Measurements from ENCODE around the gene ANO2.

DNA sequence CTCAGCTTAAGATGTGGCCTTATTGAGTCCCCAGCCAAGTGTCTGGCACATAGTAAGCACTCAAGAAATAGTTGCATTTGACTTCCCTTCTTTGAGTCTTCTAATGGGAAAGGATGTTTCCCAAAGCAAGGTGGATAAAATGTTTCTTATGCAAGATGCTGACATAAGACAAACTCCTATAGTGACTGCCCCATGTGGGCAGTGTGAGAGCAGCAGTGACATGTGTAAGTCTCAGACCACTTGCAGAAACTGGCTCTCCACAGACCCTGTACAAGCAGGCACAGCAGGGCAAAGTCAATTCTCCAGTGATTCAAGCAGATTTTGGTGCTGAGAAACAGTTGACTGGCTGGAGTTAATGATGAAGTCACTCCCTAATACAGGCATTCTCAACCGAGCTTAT is 255.3 kb downstream of the ANO2 start:
- TF ChIP-seq, protein P1, sequence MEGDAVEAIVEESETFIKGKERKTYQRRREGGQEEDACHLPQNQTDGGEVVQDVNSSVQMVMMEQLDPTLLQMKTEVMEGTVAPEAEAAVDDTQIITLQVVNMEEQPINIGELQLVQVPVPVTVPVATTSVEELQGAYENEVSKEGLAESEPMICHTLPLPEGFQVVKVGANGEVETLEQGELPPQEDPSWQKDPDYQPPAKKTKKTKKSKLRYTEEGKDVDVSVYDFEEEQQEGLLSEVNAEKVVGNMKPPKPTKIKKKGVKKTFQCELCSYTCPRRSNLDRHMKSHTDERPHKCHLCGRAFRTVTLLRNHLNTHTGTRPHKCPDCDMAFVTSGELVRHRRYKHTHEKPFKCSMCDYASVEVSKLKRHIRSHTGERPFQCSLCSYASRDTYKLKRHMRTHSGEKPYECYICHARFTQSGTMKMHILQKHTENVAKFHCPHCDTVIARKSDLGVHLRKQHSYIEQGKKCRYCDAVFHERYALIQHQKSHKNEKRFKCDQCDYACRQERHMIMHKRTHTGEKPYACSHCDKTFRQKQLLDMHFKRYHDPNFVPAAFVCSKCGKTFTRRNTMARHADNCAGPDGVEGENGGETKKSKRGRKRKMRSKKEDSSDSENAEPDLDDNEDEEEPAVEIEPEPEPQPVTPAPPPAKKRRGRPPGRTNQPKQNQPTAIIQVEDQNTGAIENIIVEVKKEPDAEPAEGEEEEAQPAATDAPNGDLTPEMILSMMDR (conservative IDR thresholded peaks at IDR 0.05; ENCODE audit: low read depth in 2 of 2): peak in 1 of 2 experiments; percentile 16; a peak in 1 of 4 replicates
- TF ChIP-seq EZH2 (IDR thresholded peaks at IDR 0.05; ENCODE audit: low read depth, unreplicated experiment) (no peak), CREB1 (CRISPR knock-in tag; IDR thresholded peaks at IDR 0.05; ENCODE audit: low read depth) (no peak), NANOG (IDR thresholded peaks at IDR 0.05; ENCODE audit: borderline replicate concordance) (no peak), JUNB (IDR thresholded peaks at IDR 0.05; ENCODE audit: unreplicated experiment) (no peak), STAT1 (IDR thresholded peaks at IDR 0.05; ENCODE audit: unreplicated experiment) (no peak), POLR2AphosphoS5 (IDR thresholded peaks at IDR 0.05; ENCODE audit: low read depth) (no peak), EZH2phosphoT487 (IDR thresholded peaks at IDR 0.05; ENCODE audit: unreplicated experiment) (no peak), ZNF331 (CRISPR knock-in tag; IDR thresholded peaks at IDR 0.05; ENCODE audit: low read depth) (no peak), ZNF114 (CRISPR knock-in tag; IDR thresholded peaks at IDR 0.05) (no peak)
- TF ChIP-seq, protein P2, sequence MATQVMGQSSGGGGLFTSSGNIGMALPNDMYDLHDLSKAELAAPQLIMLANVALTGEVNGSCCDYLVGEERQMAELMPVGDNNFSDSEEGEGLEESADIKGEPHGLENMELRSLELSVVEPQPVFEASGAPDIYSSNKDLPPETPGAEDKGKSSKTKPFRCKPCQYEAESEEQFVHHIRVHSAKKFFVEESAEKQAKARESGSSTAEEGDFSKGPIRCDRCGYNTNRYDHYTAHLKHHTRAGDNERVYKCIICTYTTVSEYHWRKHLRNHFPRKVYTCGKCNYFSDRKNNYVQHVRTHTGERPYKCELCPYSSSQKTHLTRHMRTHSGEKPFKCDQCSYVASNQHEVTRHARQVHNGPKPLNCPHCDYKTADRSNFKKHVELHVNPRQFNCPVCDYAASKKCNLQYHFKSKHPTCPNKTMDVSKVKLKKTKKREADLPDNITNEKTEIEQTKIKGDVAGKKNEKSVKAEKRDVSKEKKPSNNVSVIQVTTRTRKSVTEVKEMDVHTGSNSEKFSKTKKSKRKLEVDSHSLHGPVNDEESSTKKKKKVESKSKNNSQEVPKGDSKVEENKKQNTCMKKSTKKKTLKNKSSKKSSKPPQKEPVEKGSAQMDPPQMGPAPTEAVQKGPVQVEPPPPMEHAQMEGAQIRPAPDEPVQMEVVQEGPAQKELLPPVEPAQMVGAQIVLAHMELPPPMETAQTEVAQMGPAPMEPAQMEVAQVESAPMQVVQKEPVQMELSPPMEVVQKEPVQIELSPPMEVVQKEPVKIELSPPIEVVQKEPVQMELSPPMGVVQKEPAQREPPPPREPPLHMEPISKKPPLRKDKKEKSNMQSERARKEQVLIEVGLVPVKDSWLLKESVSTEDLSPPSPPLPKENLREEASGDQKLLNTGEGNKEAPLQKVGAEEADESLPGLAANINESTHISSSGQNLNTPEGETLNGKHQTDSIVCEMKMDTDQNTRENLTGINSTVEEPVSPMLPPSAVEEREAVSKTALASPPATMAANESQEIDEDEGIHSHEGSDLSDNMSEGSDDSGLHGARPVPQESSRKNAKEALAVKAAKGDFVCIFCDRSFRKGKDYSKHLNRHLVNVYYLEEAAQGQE (IDR thresholded peaks at IDR 0.05; ENCODE audit: unreplicated experiment): no peak
- TF ChIP-seq, protein P3, sequence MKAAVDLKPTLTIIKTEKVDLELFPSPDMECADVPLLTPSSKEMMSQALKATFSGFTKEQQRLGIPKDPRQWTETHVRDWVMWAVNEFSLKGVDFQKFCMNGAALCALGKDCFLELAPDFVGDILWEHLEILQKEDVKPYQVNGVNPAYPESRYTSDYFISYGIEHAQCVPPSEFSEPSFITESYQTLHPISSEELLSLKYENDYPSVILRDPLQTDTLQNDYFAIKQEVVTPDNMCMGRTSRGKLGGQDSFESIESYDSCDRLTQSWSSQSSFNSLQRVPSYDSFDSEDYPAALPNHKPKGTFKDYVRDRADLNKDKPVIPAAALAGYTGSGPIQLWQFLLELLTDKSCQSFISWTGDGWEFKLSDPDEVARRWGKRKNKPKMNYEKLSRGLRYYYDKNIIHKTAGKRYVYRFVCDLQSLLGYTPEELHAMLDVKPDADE (IDR thresholded peaks at IDR 0.05): no peak

Measured in GM23338 (cell line).